Stimulated activated CD8-positive, alpha-beta memory T cell treated with anti-CD3 and anti-CD28 coated beads, Interleukin-2, amount 100 ng/mL, for 1 hour (primary cell): Measurements from ENCODE around the gene TTC36.
"Not testable (repeated sequence)": the region's sequence is repeated elsewhere in the genome, so short reads cannot be mapped to it uniquely, and the experiment has no call there.

Experiments
- DNase-seq, 2 donors: peaks; one replicate each; pipeline ENCODE4 v3.0.0-alpha.2; 2020; ENCODE audit warnings: low read depth in 2 of 2

Gene TTC36

GRCh38 chr11:118532091-118532490 is 4.8 kb downstream of the TTC36 start:
- DNase-seq = no peak

DNA sequence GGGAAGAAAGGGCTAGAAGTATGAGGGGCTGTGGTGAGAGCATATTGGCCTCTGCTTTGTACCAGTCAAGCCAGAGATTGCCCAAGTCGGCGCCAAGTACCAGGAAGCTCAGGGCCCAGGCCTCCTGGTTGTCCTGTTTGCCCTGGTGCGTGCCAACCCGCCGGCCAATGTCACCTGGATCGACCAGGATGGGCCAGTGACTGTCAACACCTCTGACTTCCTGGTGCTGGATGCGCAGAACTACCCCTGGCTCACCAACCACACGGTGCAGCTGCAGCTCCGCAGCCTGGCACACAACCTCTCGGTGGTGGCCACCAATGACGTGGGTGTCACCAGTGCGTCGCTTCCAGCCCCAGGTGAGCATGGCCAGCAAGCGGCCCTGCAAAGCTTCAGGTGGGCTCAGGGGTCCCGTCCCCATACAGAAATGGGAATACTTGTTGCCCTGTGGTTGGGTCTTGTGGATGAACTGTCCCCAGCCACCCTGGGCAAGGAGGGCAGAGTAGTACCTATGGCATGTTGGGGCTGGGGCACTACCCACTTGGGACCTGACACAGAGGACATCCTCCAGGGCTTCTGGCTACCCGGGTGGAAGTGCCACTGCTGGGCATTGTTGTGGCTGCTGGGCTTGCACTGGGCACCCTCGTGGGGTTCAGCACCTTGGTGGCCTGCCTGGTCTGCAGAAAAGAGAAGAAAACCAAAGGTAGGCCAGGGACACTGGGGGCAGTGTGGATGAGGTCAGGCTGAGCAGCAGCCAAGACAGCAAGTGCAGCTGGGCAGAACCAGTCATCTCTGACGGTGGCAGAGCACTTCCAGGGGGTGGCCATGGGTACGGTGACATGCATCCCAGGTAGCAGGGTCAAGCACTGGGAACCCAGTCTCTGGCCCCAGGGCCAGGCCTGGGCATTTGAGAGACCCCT is 5.8 kb downstream of the TTC36 start:
- no peak for DNase-seq

DNA sequence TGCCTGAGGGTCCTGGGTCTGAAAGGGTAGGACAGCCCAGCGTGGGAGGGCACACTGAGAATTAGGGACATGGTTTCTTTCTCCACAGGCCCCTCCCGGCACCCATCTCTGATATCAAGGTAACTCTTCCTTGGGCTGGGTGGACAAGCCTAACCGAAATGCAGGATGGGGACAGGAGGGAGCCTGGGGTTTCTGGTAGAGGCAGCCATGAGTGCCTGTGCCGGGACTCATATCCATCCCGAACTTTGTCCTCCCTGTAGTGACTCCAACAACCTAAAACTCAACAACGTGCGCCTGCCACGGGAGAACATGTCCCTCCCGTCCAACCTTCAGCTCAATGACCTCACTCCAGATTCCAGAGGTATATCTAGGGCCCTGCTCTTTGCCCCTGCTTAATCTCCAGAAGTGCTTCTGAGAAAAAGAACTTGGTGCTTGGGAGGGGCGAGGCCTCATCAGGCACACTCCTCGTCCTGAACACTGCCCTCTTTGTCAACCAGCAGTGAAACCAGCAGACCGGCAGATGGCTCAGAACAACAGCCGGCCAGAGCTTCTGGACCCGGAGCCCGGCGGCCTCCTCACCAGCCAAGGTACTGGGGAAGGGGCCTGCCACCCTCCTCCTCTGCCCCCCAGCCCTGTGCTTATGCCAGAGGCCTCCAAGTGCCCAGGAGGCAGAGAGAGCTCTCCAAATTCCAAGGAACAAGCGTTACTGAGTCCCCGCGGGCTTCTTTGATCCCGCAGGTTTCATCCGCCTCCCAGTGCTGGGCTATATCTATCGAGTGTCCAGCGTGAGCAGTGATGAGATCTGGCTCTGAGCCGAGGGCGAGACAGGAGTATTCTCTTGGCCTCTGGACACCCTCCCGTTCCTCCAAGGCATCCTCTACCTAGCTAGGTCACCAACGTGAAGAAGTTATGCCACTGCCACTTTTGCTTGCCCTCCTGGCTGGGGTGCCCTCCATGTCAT is 6.8 kb downstream of the TTC36 start:
- DNase-seq = no peak

GRCh38 chr11:118535261-118535660 is 8.0 kb downstream of the TTC36 start:
- no peak for DNase-seq

GRCh38 chr11:118536726-118537125 is 9.5 kb downstream of the TTC36 start:
- DNase-seq = no peak

DNA sequence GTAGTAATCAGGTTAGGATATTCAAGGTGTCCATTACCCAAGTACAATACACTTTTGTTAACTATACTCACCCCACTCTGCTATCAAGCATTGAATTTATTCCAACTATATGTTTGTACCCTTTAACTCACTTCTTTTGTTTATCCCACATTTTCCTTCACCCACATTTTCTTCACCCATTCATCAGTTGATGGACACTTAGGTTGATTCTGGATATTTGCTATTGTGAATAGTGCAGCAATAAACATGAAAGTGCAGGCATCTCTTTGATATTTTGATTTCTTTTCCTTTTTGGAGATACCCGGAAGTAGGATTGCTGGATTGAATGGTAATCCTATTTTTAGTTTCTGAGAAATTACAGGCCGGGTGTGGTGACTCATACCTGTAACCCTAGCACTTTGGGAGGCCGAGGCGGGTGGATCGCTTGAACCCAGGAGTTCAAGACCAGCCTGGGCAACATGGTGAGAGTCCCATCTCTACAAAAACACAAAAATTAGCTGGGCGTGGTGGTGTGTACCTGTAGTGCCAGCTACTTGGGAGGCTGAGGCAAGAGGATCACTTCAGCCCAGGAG is 10.2 kb downstream of the TTC36 start:
- no peak for DNase-seq

DNA sequence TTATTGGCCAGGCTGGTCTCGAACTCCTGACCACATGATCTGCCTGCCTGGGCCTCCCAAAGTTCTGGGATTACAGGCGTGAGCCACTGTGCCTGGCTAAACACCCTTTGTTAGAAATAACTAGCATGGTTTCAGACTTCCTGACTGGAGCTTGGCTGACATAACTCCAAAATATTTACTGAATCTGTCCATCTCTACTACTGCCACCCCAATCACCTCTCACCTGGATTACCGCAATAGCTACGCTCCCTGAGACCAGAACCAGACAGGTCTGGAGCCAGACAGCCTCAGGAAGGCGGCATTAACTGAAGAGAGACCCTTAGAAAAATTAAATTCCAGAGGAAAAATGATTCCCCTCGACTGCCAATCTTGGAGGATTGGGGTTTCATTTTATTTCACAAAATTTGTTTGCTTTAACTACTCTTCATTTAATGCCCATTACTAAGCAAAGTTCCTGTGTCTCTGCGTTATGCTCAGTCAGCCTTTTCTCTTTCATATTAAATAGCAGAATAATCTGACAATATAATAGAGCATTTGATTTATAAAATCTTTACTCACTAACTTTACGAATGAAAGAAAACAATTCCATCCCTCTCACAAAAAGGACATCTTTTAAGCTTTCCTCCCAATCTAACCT is 16.9 kb downstream of the TTC36 start:
- no peak for DNase-seq

DNA sequence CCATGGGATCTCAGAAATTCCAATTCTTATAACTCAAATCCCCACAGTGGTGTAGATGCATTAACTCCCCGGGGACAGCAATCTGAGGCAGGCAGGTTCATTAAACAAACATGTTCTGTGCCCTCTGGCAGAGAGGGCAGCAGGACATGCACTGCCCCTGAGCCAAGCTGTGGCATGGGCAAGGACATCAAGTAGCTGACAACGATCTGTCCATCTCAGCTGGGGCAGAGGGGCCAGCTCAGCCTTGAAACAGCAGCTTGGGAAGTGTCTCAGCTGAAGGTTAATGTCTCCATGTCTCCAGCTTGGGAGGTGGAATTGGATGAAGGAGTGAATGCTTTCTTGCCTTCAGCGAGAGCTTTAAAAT is 17.4 kb downstream of the TTC36 start:
- no peak for DNase-seq

DNA sequence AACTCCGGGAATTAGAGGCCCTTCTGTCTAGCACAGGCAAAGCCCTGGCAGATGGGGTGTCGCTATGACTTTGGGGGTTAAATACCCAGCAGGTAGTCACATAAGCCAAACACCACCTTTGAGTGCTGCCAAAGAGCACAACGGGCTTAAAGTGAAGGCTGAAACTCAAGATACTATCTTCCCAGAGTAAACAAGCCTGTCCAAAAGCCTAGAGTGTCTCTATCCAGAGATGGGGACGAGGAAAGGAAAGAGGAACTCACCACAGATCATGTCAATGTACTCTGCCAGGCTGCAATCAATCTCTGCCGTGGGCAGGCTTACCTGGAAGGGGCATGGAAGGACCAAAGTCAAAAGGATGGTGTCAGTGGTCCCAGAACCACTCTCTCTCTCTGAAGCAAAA is 18.3 kb downstream of the TTC36 start:
- no peak for DNase-seq

- no peak for DNase-seq
Measured at GRCh38 chr11:118547132-118547531, 19.9 kb downstream of the TTC36 start.

GRCh38 chr11:118552341-118552740 is 25.1 kb downstream of the TTC36 start:
- no peak for DNase-seq

DNA sequence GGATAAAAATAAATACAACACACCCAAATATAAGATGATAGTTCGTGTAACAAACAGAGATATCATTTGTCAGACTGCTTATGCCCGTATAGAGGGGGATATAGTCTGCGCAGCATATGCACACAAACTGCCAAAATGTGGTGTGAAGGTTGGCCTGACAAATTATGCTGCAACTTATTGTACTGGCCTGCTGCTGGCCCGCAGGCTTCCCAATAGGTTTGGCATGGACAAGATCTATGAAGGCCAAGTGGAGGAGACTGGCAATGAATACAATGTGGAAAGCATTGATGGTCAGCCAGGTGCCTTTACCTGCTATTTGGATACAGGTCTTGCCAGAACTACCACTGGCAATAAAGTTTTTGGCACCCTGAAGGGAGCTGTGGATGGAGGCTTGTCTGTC is 33.5 kb downstream of the TTC36 start:
- DNase-seq = no peak

- DNase-seq = no peak
Measured at GRCh38 chr11:118565051-118565450, 37.8 kb downstream of the TTC36 start.

GRCh38 chr11:118569670-118570069 is 42.4 kb downstream of the TTC36 start:
- DNase-seq = no peak

DNA sequence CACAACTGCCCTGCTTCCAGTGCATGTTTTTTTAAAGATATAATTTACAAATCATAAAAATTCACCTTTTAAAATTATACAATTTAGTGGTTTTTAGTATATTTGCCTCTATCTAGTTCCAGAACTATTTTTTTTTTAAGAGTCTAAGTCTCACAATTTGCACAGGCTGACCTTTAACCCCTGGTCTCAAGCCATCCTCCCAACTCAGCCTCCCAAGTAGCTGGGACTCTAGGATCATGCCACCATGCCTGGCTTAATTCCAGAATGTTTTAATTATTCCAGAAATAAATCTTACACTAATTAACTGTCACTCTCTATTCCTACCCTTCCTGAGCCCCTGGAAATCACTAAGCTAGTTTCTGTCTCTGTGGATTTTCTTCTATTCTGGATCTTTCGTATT is 43.5 kb downstream of the TTC36 start:
- no peak for DNase-seq

- DNase-seq = not testable (repeated sequence)
Measured at GRCh38 chr11:118571701-118572060, 44.4 kb downstream of the TTC36 start.

DNA sequence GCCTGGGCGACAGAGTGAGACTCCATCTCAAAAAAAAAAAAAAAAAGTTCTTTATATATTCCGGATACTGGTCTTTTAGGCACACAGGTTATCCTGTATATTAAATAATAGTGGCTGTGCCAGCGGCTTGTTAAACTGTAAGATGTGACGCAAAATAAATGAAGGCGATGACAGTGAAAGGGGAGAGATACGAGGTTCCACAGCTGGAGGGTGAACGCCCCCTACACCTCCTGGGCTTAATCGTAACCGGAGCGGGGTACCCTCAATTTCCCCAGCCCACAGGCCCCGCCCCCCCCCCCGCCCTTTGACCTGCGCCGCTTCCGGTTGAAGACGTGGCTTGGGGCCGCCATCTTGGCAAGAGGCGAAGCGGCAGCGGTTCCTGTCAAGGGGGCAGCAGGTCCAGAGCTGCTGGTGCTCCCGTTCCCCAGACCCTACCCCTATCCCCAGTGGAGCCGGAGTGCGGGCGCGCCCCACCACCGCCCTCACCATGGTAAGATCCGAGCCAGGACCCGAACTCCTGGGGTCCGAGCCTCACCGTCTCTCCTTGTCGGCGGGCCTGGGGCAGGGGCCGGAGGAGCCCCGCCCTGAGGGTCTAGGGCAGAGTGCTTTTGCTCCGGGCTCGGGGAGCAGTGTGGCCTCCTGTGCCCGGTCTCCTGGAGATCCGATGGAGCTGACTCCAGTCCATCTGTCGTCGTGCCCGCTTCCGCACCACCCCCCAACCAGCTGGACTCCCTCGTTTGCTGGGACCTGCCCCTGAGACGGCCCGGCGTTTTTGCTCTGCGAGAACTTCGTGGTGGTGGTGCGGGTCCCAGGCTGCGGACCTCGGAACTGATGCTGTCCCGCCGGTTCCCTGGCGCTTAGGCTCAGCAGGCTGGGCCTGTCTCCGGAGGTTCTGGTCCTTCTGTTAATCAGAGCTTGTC is 45.0 kb downstream of the TTC36 start, which contains the start of gene ARCN1:
Gene ARCN1 (plus strand): TSS at position 349 of the 920 bp plus-strand sequence. CDS start 139 bp downstream, at position 488.
- peak; percentile 56 to 63 for DNase-seq

DNA sequence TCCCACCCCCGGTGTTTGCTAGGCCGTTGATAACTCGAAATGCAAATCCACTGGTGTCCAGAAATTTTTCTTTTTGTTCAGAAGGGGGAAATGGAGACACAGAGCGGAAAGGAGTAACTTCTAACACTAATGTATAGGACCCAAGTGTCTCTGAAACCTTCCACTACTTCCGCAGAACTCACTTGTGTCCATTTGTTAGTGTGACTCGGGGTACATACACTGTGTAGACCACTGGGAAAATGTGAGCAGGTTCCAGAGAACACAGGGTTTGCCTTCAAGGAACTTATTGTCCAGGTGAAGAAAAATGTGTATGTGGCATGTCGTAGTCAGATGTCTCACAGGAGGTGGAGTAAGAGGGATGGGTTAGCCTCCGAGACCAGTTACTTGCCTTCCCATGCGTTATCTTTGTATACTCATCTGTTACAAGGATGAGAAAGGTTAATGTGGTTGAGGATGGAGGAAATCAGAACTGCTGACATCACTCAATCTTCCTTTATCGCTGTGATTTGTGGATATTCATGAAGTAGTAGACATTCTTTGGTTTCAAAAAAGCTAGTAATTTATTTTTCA is 45.8 kb downstream of the TTC36 start:
- DNase-seq = no peak

DNA sequence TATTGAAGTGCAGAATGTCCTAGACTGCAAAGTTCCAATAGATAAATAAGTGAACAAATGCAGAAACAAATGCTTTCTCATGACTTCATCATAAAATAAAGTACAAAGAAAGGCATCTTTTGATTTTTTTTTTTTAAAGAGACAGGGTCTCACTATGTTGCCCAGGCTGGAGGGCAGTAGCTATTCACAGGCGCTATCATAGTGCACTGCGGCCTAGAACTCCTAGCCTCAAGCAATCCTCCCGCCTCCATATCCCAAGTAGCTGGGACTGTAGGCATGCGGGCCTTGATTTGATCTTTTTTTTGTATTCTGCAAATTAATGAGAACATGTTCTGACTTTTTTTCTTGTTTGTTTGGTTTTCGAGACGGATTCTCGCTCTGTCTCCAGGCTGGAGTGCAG is 47.4 kb downstream of the TTC36 start:
- DNase-seq = no peak

DNA sequence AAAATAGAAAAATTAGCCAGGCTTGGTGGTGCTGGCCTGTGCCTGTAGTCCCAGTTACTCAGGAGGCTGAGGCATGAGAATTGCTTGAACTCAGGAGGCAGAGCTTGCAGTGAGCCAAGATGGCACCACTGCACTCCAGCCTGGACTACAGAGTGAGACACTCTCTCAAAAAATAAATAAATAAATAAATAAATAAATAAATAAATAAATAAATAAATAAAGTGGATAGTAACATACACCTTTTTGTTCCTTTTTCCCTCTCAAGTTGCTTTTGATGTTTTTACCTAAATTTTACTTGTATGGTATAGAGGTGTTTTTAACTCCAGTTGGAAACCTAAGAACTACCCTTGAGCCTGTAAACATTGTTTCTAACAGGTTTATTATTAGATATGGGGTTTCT is 50.7 kb downstream of the TTC36 start:
- not testable (repeated sequence) for DNase-seq
